ENCODE results near the gene AK4.

The AK4 gene

GRCh38 chr1:65200411-65200810, 52.4 kb downstream of the AK4 start:
- no peaks in the 10 kb centered on the region for H3K9me3 ChIP-seq (ENCODE audit: control insufficient read depth, low read length)
- H3K27me3 ChIP-seq (replicated peaks; ENCODE audit: control insufficient read depth, insufficient read depth, low read length), result no peaks in the 10 kb centered on the region
- H3K4me3 ChIP-seq (ENCODE audit: low read length), result no peak overlapping the region
- no peak for DNase-seq (ENCODE audit: low read depth)
- no peaks in the 10 kb centered on the region for H3K36me3 ChIP-seq (ENCODE audit: control insufficient read depth, insufficient read depth, low read length, severe bottlenecking)
- peaks cover 41% of the 10 kb centered on the region for H3K4me1 ChIP-seq (ENCODE audit: control insufficient read depth, insufficient read depth, low read length)
- H3K9ac ChIP-seq (ENCODE audit: low read length), result no peak overlapping the region

GRCh38 chr1:65206836-65207235, 58.8 kb downstream of the AK4 start:
- peaks cover 10% of the 10 kb centered on the region for H3K4me1 ChIP-seq (ENCODE audit: control insufficient read depth, insufficient read depth, low read length)
- peaks cover 9% of the 10 kb centered on the region for H3K36me3 ChIP-seq (ENCODE audit: control insufficient read depth, insufficient read depth, low read length, severe bottlenecking)
- H3K4me3 ChIP-seq (ENCODE audit: low read length), result no peak overlapping the region
- H3K27me3 ChIP-seq (replicated peaks; ENCODE audit: control insufficient read depth, insufficient read depth, low read length), result no peaks in the 10 kb centered on the region
- no peak for DNase-seq (ENCODE audit: low read depth)
- H3K9me3 ChIP-seq (ENCODE audit: control insufficient read depth, low read length), result no peaks in the 10 kb centered on the region
- no peak overlapping the region for H3K9ac ChIP-seq (ENCODE audit: low read length)

GRCh38 chr1:65207317-65207716, 59.3 kb downstream of the AK4 start:
- Histone ChIP-seq H3K4me1 (ENCODE audit: control insufficient read depth, insufficient read depth, low read length) (peaks cover 8% of the 10 kb centered on the region), H3K27me3 (replicated peaks; ENCODE audit: control insufficient read depth, insufficient read depth, low read length) (no peaks in the 10 kb centered on the region), H3K9ac (ENCODE audit: low read length) (no peak overlapping the region), H3K36me3 (ENCODE audit: control insufficient read depth, insufficient read depth, low read length, severe bottlenecking) (peaks cover 9% of the 10 kb centered on the region), H3K4me3 (ENCODE audit: low read length) (no peak overlapping the region), H3K9me3 (ENCODE audit: control insufficient read depth, low read length) (no peaks in the 10 kb centered on the region)
- no peak for DNase-seq (ENCODE audit: low read depth)

- peaks cover 9% of the 10 kb centered on the region for H3K36me3 ChIP-seq (ENCODE audit: control insufficient read depth, insufficient read depth, low read length, severe bottlenecking)
- DNase-seq (ENCODE audit: low read depth), result no peak
These were observed 60.6 kb downstream of the AK4 start for GRCh38 chr1:65208563-65208973.

GRCh38 chr1:65209005-65209885, 61.2 kb downstream of the AK4 start:
- H3K4me3 ChIP-seq (ENCODE audit: low read length), result no peak overlapping the region
- no peak overlapping the region for H3K9ac ChIP-seq (ENCODE audit: low read length)
- peaks cover 9% of the 10 kb centered on the region for H3K36me3 ChIP-seq (ENCODE audit: control insufficient read depth, insufficient read depth, low read length, severe bottlenecking)
- H3K27me3 ChIP-seq (replicated peaks; ENCODE audit: control insufficient read depth, insufficient read depth, low read length), result no peaks in the 10 kb centered on the region
- peak; percentile 80 for DNase-seq (ENCODE audit: low read depth)
- peaks cover 8% of the 10 kb centered on the region for H3K4me1 ChIP-seq (ENCODE audit: control insufficient read depth, insufficient read depth, low read length)
- no peaks in the 10 kb centered on the region for H3K9me3 ChIP-seq (ENCODE audit: control insufficient read depth, low read length)

More at GRCh38 chr1:65208563-65208973, 60.6 kb downstream of the AK4 start:
- no peaks in the 10 kb centered on the region for H3K9me3 ChIP-seq (ENCODE audit: control insufficient read depth, low read length)
- no peaks in the 10 kb centered on the region for H3K27me3 ChIP-seq (replicated peaks; ENCODE audit: control insufficient read depth, insufficient read depth, low read length)
- peaks cover 8% of the 10 kb centered on the region for H3K4me1 ChIP-seq (ENCODE audit: control insufficient read depth, insufficient read depth, low read length)
- H3K4me3 ChIP-seq (ENCODE audit: low read length), result no peak overlapping the region
- no peak overlapping the region for H3K9ac ChIP-seq (ENCODE audit: low read length)

- Histone ChIP-seq H3K9ac (ENCODE audit: low read length) (no peak overlapping the region), H3K4me3 (ENCODE audit: low read length) (no peak overlapping the region), H3K4me1 (ENCODE audit: control insufficient read depth, insufficient read depth, low read length) (peaks cover 8% of the 10 kb centered on the region), H3K27me3 (replicated peaks; ENCODE audit: control insufficient read depth, insufficient read depth, low read length) (no peaks in the 10 kb centered on the region), H3K9me3 (ENCODE audit: control insufficient read depth, low read length) (no peaks in the 10 kb centered on the region), H3K36me3 (ENCODE audit: control insufficient read depth, insufficient read depth, low read length, severe bottlenecking) (peaks cover 9% of the 10 kb centered on the region)
- DNase-seq (ENCODE audit: low read depth), result no peak
These were observed 62.3 kb downstream of the AK4 start for GRCh38 chr1:65210325-65210724.

GRCh38 chr1:65211331-65211730, 63.3 kb downstream of the AK4 start:
- DNase-seq (ENCODE audit: low read depth), result no peak

GRCh38 chr1:65213271-65214023, 65.4 kb downstream of the AK4 start:
- no peaks in the 10 kb centered on the region for H3K9me3 ChIP-seq (ENCODE audit: control insufficient read depth, low read length)
- no peak overlapping the region for H3K4me3 ChIP-seq (ENCODE audit: low read length)
- peaks cover 8% of the 10 kb centered on the region for H3K4me1 ChIP-seq (ENCODE audit: control insufficient read depth, insufficient read depth, low read length)
- H3K9ac ChIP-seq (ENCODE audit: low read length), result no peak overlapping the region
- DNase-seq (ENCODE audit: low read depth), result no peak
- no peaks in the 10 kb centered on the region for H3K27me3 ChIP-seq (replicated peaks; ENCODE audit: control insufficient read depth, insufficient read depth, low read length)
- H3K36me3 ChIP-seq (ENCODE audit: control insufficient read depth, insufficient read depth, low read length, severe bottlenecking), result no peaks in the 10 kb centered on the region

More at GRCh38 chr1:65211331-65211730, 63.3 kb downstream of the AK4 start:
- Histone ChIP-seq H3K36me3 (ENCODE audit: control insufficient read depth, insufficient read depth, low read length, severe bottlenecking) (peaks cover 5% of the 10 kb centered on the region), H3K27me3 (replicated peaks; ENCODE audit: control insufficient read depth, insufficient read depth, low read length) (no peaks in the 10 kb centered on the region), H3K4me1 (ENCODE audit: control insufficient read depth, insufficient read depth, low read length) (peaks cover 8% of the 10 kb centered on the region), H3K9me3 (ENCODE audit: control insufficient read depth, low read length) (no peaks in the 10 kb centered on the region), H3K9ac (ENCODE audit: low read length) (no peak overlapping the region), H3K4me3 (ENCODE audit: low read length) (no peak overlapping the region)

GRCh38 chr1:65214340-65215027, 66.5 kb downstream of the AK4 start:
- H3K4me3 ChIP-seq (ENCODE audit: low read length), result no peak overlapping the region
- no peak for DNase-seq (ENCODE audit: low read depth)
- no peaks in the 10 kb centered on the region for H3K27me3 ChIP-seq (replicated peaks; ENCODE audit: control insufficient read depth, insufficient read depth, low read length)
- H3K9me3 ChIP-seq (ENCODE audit: control insufficient read depth, low read length), result no peaks in the 10 kb centered on the region
- H3K9ac ChIP-seq (ENCODE audit: low read length), result no peak overlapping the region
- H3K4me1 ChIP-seq (ENCODE audit: control insufficient read depth, insufficient read depth, low read length), result peaks cover 4% of the 10 kb centered on the region
- peaks cover 5% of the 10 kb centered on the region for H3K36me3 ChIP-seq (ENCODE audit: control insufficient read depth, insufficient read depth, low read length, severe bottlenecking)

- Histone ChIP-seq H3K9me3 (ENCODE audit: control insufficient read depth, low read length) (no peaks in the 10 kb centered on the region), H3K4me1 (ENCODE audit: control insufficient read depth, insufficient read depth, low read length) (no peaks in the 10 kb centered on the region), H3K36me3 (ENCODE audit: control insufficient read depth, insufficient read depth, low read length, severe bottlenecking) (peaks cover 22% of the 10 kb centered on the region), H3K4me3 (ENCODE audit: low read length) (no peak overlapping the region), H3K9ac (ENCODE audit: low read length) (no peak overlapping the region), H3K27me3 (replicated peaks; ENCODE audit: control insufficient read depth, insufficient read depth, low read length) (no peaks in the 10 kb centered on the region)
- no peak for DNase-seq (ENCODE audit: low read depth)
These were observed 69.0 kb downstream of the AK4 start for GRCh38 chr1:65216989-65217388.

All from adipocyte (in vitro differentiated cells).